IMR-90 (cell line): ENCODE measurements around the gene ABCB9. TPM values are rescaled to one million over a fixed set of nuclear protein-coding genes. Genes with fewer than 3 reads are reported as not detected.

Source experiments
- ATAC-seq: fragments of 200-7000 bp; cut with Tn5 transposase; 2 replicates; pipeline ENCODE4 v1.9.1; 2020; ENCODE audit warnings: low read depth, mild to moderate bottlenecking, moderate library complexity
- BruUV-seq: library from RNA; stranded (reverse); fragments of 400-500 nt; replicated peaks from 2 replicates; lab custom pipeline; 2021; lab: Mats Ljungman, UMichigan
- CTCF ChIA-PET: fragments of 300-600 bp; formaldehyde crosslinking; extraction: SDS; loops from one replicate; lab custom pipeline; 2021; ENCODE audit warnings: antibody characterized with exemption; lab: Yijun Ruan, JAX
- POLR2A ChIA-PET: fragments of 300-600 bp; sonication (Branson Sonifier 250); formaldehyde crosslinking; loops from one replicate; lab custom pipeline; 2022; ENCODE audit warnings: antibody characterized with exemption; ENCODE audit not compliant: unreplicated experiment; lab: Charles Lee
- DNase-seq: peaks from one replicate; pipeline ENCODE4 v3.0.0; 2013
- H2AFZ ChIP-seq: replicated peaks from 2 replicates; pipeline ENCODE3; 2013; ENCODE audit warnings: low read length, mild to moderate bottlenecking; ENCODE audit not compliant: poor library complexity
- H2AK5ac ChIP-seq: 2 replicates; pipeline ENCODE4 v1.6.1; 2013; ENCODE audit warnings: low read depth, low read length, inconsistent platforms
- H2AK9ac ChIP-seq: replicated peaks from 2 replicates; pipeline ENCODE3; 2013; ENCODE audit warnings: mild to moderate bottlenecking, low read depth, low read length, moderate library complexity; ENCODE audit not compliant: poor library complexity
- H2BK120ac ChIP-seq: 2 replicates; pipeline ENCODE4 v1.6.1; 2013; ENCODE audit warnings: low read depth, low read length, inconsistent platforms
- H2BK15ac ChIP-seq: 3 replicates; pipeline ENCODE4 v1.6.1; 2013; ENCODE audit warnings: low read depth, low read length, inconsistent platforms
- H2BK20ac ChIP-seq: 2 replicates; pipeline ENCODE4 v1.6.1; 2013; ENCODE audit warnings: low read depth, mild to moderate bottlenecking, inconsistent platforms, low read length, moderate library complexity
- H2BK5ac ChIP-seq: 2 replicates; pipeline ENCODE4 v1.6.1; 2013; ENCODE audit warnings: mild to moderate bottlenecking, low read depth, low read length, inconsistent platforms; ENCODE audit not compliant: poor library complexity, severe bottlenecking
- H3K14ac ChIP-seq: replicated peaks from 2 replicates; pipeline ENCODE4 v1.6.1; 2013; ENCODE audit warnings: low read depth, low read length, inconsistent platforms
- H3K18ac ChIP-seq: 2 replicates; pipeline ENCODE4 v1.6.1; 2013; ENCODE audit warnings: low read depth, low read length, control low read depth
- H3K23ac ChIP-seq: 2 replicates; pipeline ENCODE4 v1.6.1; 2013; ENCODE audit warnings: low read depth, low read length, inconsistent platforms
- H3K27ac ChIP-seq: 2 replicates; pipeline ENCODE4 v1.5.1; 2013; ENCODE audit warnings: mild to moderate bottlenecking, control low read depth, low read length; ENCODE audit not compliant: insufficient read depth
- H3K27me3 ChIP-seq: 2 replicates; pipeline ENCODE4 v1.6.1; 2013; ENCODE audit warnings: low read length; ENCODE audit not compliant: control insufficient read depth, insufficient read depth
- H3K36me3 ChIP-seq: 2 replicates; pipeline ENCODE4 v1.6.1; 2013; ENCODE audit warnings: low read length, mixed read lengths; ENCODE audit not compliant: control insufficient read depth, insufficient read depth
- H3K4ac ChIP-seq: 2 replicates; pipeline ENCODE4 v1.6.1; 2013; ENCODE audit warnings: low read depth, low read length, inconsistent platforms
- H3K4me1 ChIP-seq: 2 replicates; pipeline ENCODE4 v1.6.1; 2013; ENCODE audit warnings: low read length, mixed read lengths; ENCODE audit not compliant: control insufficient read depth, insufficient read depth
- H3K4me2 ChIP-seq: 2 replicates; pipeline ENCODE4 v1.6.1; 2013; ENCODE audit warnings: low read depth, mild to moderate bottlenecking, control low read depth, low read length, moderate library complexity
- H3K4me3 ChIP-seq: 2 replicates; pipeline ENCODE4 v1.5.1; 2013; ENCODE audit warnings: low read depth, mild to moderate bottlenecking, control low read depth, low read length, moderate library complexity; ENCODE audit not compliant: insufficient read depth
- H3K56ac ChIP-seq: 2 replicates; pipeline ENCODE4 v1.6.1; 2013; ENCODE audit warnings: low read length, inconsistent platforms; ENCODE audit not compliant: insufficient read depth; ENCODE audit errors: extremely low read depth
- H3K79me1 ChIP-seq, 2 experiments: 2 replicates each; pipeline ENCODE4 v1.6.1; 2013; ENCODE audit warnings: low read length in 2 of 2, inconsistent platforms in 1 of 2, low read depth in 1 of 2
- H3K9ac ChIP-seq: 2 replicates; pipeline ENCODE4 v1.6.1; 2013; ENCODE audit warnings: low read depth, low read length, control low read depth
- H3K9me1 ChIP-seq: 2 replicates; pipeline ENCODE4 v1.6.1; 2013; ENCODE audit warnings: low read length, inconsistent platforms; ENCODE audit not compliant: insufficient read depth
- H3K9me3 ChIP-seq: 2 replicates; pipeline ENCODE4 v1.6.1; 2013; ENCODE audit warnings: low read length; ENCODE audit not compliant: control insufficient read depth, insufficient read depth
- H4K20me1 ChIP-seq: 2 replicates; pipeline ENCODE4 v1.6.1; 2013; ENCODE audit warnings: low read length, inconsistent platforms; ENCODE audit not compliant: insufficient read depth
- H4K5ac ChIP-seq: 2 replicates; pipeline ENCODE4 v1.6.1; 2013; ENCODE audit warnings: mild to moderate bottlenecking, low read depth, low read length, control low read depth
- H4K8ac ChIP-seq, 2 experiments: 2 replicates each; pipeline ENCODE4 v1.6.1; 2013; ENCODE audit warnings: low read depth in 2 of 2, low read length in 2 of 2, control low read depth in 1 of 2, inconsistent platforms in 1 of 2
- H4K91ac ChIP-seq: 2 replicates; pipeline ENCODE4 v1.6.1; 2013; ENCODE audit warnings: low read depth, low read length, inconsistent platforms; ENCODE audit not compliant: insufficient read depth
- BHLHE40 ChIP-seq: fragments of 150-350 bp; IDR thresholded peaks from 2 replicates; pipeline ENCODE4 v1.6.1; 2016; ENCODE audit warnings: mild to moderate bottlenecking, low read depth, low read length
- CEBPB ChIP-seq: IDR thresholded peaks from 2 replicates; pipeline ENCODE4 v1.6.1; 2012; ENCODE audit warnings: low read depth, low read length, improper control_type of control experiment
- CHD1 ChIP-seq: IDR thresholded peaks from 2 replicates; pipeline ENCODE4 v1.6.1; 2012; ENCODE audit warnings: low read depth, low read length, improper control_type of control experiment
- FOS ChIP-seq: fragments of 150-350 bp; IDR thresholded peaks from 2 replicates; pipeline ENCODE4 v1.6.1; 2016; ENCODE audit warnings: low read depth, low read length
- MAFK ChIP-seq: IDR thresholded peaks from 2 replicates; pipeline ENCODE4 v1.6.1; 2012; ENCODE audit warnings: low read depth, low read length, improper control_type of control experiment
- MAZ ChIP-seq: IDR thresholded peaks from 2 replicates; pipeline ENCODE4 v1.6.1; 2012; ENCODE audit warnings: low read depth, mild to moderate bottlenecking, low read length, improper control_type of control experiment, moderate library complexity, borderline replicate concordance
- MXI1 ChIP-seq: IDR thresholded peaks from 2 replicates; pipeline ENCODE4 v1.6.1; 2012; ENCODE audit warnings: low read depth, mild to moderate bottlenecking, low read length, moderate library complexity, borderline replicate concordance
- NFE2L2 ChIP-seq: fragments of 150-350 bp; IDR thresholded peaks from 2 replicates; pipeline ENCODE4 v1.6.1; 2016; ENCODE audit warnings: low read depth, mild to moderate bottlenecking, low read length
- POLR2A ChIP-seq: IDR thresholded peaks from 2 replicates; pipeline ENCODE4 v1.6.1; 2012; ENCODE audit warnings: mild to moderate bottlenecking, low read depth, low read length
- RAD21 ChIP-seq: IDR thresholded peaks from 2 replicates; pipeline ENCODE4 v1.6.1; 2012; ENCODE audit warnings: low read length, improper control_type of control experiment
- RCOR1 ChIP-seq: IDR thresholded peaks from 2 replicates; pipeline ENCODE4 v1.6.1; 2012; ENCODE audit warnings: mild to moderate bottlenecking, low read length, improper control_type of control experiment; ENCODE audit not compliant: insufficient replicate concordance
- RFX5 ChIP-seq: IDR thresholded peaks from 2 replicates; pipeline ENCODE4 v1.8.0; 2012; ENCODE audit warnings: low read depth, mild to moderate bottlenecking, low read length, moderate library complexity
- SMC3 ChIP-seq: fragments of 150-350 bp; IDR thresholded peaks from 2 replicates; pipeline ENCODE4 v1.6.1; 2016; ENCODE audit warnings: low read depth, mild to moderate bottlenecking, antibody characterized with exemption, low read length, moderate library complexity
- WGBS, 2 experiments: methylation state at CpG; one replicate each; pipeline versions ENCODE4 v1.1.5 to v1.1.7; 2013; ENCODE audit warnings: missing lambda C conversion rate in 2 of 2; ENCODE audit not compliant: insufficient read length in 1 of 2; ENCODE audit errors: extremely low coverage in 2 of 2; 5-methylcytosine and 5-hydroxymethylcytosine counted together
- dilution Hi-C: fragments of 300-500 bp; cut with HindIII; formaldehyde crosslinking; loops from one replicate; pipeline ENCODE4 v1.14.3; 2018; ENCODE audit warnings: low sequenced_read_pairs; ENCODE audit not compliant: unreplicated experiment
- in situ Hi-C: fragments of 300-500 bp; cut with MboI; formaldehyde crosslinking; loops from 3 replicates; pipeline ENCODE4 v1.14.3; 2019; ENCODE audit warnings: low sequenced_read_pairs, inconsistent platforms, mixed read lengths
- intact Hi-C: fragments of 100-400 bp; cut with micrococcal nuclease; formaldehyde crosslinking; loops from 2 replicates; pipeline ENCODE4 v1.10.0; 2022
- polyA plus RNA-seq, 3 experiments: library from polyadenylated mRNA; depleted of rRNA; stranded (reverse); fragments of >200 nt; gene quantifications; 2 replicates each; pipeline ENCODE4 v1.2.3, GENCODE V29; 2012; ENCODE audit warnings: low replicate concordance in 1 of 3
- total RNA-seq: library from RNA; depleted of rRNA; stranded (reverse); fragments of >200 nt; gene quantifications from 2 replicates; pipeline ENCODE4 v1.2.3, GENCODE V29; 2012
- TF ChIP-seq, protein P1 (sequence below): conservative IDR thresholded peaks from 2 replicates; pipeline ENCODE4 v1.5.1; 2012; ENCODE audit warnings: mild to moderate bottlenecking, low read depth, low read length, improper control_type of control experiment
- TF ChIP-seq, protein P2 (sequence below): fragments of 150-350 bp; IDR thresholded peaks from 2 replicates; pipeline ENCODE4 v1.6.1; 2016; ENCODE audit warnings: low read depth, mild to moderate bottlenecking, low read length, moderate library complexity, borderline replicate concordance
- TF ChIP-seq, protein P3 (sequence below): fragments of 150-350 bp; IDR thresholded peaks from 2 replicates; pipeline ENCODE4 v1.6.1; 2017; ENCODE audit warnings: mild to moderate bottlenecking, antibody characterized with exemption, low read length, low read depth

ABCB9 gene
- total and polyA plus RNA-seq, 2 of the 4 experiments (the other 2 are of a cell fraction): 5.6 to 8.3 TPM

DNA sequence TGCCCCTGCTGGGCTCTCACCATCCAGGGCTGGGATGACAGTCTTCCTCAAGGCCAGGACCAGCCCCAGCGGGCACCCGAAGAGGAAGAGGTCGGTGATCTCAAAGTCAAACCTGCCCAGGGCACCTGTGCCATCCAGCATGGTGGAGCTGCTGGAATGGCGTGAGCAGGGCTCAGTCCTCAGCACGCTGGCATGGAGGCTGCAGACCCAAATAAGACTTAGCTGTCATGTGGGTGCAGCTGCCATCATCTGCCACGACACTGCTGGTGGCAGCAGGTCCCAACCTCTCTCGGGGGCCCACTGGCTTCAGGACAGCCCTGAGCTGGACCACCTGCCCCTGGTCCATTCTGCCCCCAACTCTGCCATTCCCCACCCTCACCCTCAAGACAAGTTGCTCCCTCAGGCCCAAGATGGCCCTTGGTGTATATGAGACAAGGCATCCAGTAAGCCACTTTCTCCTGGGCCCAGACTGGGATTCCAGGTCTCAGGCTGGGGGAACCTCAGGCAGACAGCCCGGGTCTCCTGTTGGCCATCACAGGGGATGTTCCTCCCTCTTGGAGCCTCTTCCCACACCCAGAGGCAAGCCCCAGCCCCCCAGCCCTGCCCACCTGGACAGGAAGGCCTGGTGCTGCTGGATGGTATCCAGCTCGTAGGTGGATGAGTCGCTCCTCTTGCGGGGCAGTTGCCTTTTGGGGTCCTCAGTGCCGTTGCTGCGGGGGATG lies 28.7 kb upstream of the ABCB9 start:
- ChIA-PET POLR2A (no interaction called here), CTCF (no interaction called here)
- no peaks in the 10 kb centered on the region for H3K4me1 ChIP-seq
- no peak overlapping the region for H3K14ac ChIP-seq
- dilution Hi-C loops: loop anchor here (25.0 kb wide), 1 partner anchor 242 kb away; the partner anchor contains the start of genes MPHOSPH9 and MTRFR
- no peak overlapping the region for H2AFZ ChIP-seq
- no peaks in the 10 kb centered on the region for H3K79me1 ChIP-seq
- H3K4me2 ChIP-seq: no peak overlapping the region
- H2BK5ac ChIP-seq: no peak overlapping the region
- no peak overlapping the region for H3K27ac ChIP-seq
- intact Hi-C loops: no loop called here
- no peak overlapping the region for H3K4me3 ChIP-seq
- ATAC-seq (no peak), DNase-seq (no peak)
- BruUV-seq: no TSS peak
- H3K18ac ChIP-seq: no peak overlapping the region
- no peak overlapping the region for H3K56ac ChIP-seq
- H4K8ac ChIP-seq: no peak overlapping the region
- WGBS, 2 experiments: 88% methylated on average over 8 of the region's 13 CpGs; no CpG with 5 or more reads in 1 of the 2 experiments
- no peaks in the 10 kb centered on the region for H3K9me1 ChIP-seq
- no peak overlapping the region for H3K9ac ChIP-seq
- H3K36me3 ChIP-seq: peaks cover 34% of the 10 kb centered on the region
- in situ Hi-C loops: no loop called here
- no peak overlapping the region for H4K91ac ChIP-seq
- H3K23ac ChIP-seq: no peak overlapping the region
- H2AK5ac ChIP-seq: no peak overlapping the region
- H2BK120ac ChIP-seq: no peak overlapping the region
- no peak overlapping the region for H2BK20ac ChIP-seq
- H3K9me3 ChIP-seq: no peaks in the 10 kb centered on the region
- H3K27me3 ChIP-seq: no peaks in the 10 kb centered on the region
- H2BK15ac ChIP-seq: no peak overlapping the region
- no peaks in the 10 kb centered on the region; the same call in 1 of the 2 replicates for H4K20me1 ChIP-seq
- no peak overlapping the region for H3K4ac ChIP-seq
- TF ChIP-seq RAD21 (no peak), FOS (no peak), CHD1 (no peak), RFX5 (no peak), BHLHE40 (no peak), CEBPB (no peak), SMC3 (no peak), MXI1 (no peak), NFE2L2 (no peak), RCOR1 (no peak), MAFK (no peak), MAZ (no peak), POLR2A (no peak)
- TF ChIP-seq, protein P1, sequence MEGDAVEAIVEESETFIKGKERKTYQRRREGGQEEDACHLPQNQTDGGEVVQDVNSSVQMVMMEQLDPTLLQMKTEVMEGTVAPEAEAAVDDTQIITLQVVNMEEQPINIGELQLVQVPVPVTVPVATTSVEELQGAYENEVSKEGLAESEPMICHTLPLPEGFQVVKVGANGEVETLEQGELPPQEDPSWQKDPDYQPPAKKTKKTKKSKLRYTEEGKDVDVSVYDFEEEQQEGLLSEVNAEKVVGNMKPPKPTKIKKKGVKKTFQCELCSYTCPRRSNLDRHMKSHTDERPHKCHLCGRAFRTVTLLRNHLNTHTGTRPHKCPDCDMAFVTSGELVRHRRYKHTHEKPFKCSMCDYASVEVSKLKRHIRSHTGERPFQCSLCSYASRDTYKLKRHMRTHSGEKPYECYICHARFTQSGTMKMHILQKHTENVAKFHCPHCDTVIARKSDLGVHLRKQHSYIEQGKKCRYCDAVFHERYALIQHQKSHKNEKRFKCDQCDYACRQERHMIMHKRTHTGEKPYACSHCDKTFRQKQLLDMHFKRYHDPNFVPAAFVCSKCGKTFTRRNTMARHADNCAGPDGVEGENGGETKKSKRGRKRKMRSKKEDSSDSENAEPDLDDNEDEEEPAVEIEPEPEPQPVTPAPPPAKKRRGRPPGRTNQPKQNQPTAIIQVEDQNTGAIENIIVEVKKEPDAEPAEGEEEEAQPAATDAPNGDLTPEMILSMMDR: no peak
- TF ChIP-seq, protein P2, sequence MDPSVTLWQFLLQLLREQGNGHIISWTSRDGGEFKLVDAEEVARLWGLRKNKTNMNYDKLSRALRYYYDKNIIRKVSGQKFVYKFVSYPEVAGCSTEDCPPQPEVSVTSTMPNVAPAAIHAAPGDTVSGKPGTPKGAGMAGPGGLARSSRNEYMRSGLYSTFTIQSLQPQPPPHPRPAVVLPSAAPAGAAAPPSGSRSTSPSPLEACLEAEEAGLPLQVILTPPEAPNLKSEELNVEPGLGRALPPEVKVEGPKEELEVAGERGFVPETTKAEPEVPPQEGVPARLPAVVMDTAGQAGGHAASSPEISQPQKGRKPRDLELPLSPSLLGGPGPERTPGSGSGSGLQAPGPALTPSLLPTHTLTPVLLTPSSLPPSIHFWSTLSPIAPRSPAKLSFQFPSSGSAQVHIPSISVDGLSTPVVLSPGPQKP: no peak
- TF ChIP-seq, protein P3, sequence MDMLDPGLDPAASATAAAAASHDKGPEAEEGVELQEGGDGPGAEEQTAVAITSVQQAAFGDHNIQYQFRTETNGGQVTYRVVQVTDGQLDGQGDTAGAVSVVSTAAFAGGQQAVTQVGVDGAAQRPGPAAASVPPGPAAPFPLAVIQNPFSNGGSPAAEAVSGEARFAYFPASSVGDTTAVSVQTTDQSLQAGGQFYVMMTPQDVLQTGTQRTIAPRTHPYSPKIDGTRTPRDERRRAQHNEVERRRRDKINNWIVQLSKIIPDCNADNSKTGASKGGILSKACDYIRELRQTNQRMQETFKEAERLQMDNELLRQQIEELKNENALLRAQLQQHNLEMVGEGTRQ: no peak
- no peak overlapping the region for H4K5ac ChIP-seq
- H2AK9ac ChIP-seq: no peak overlapping the region
